ENCODE results near the gene L3MBTL4.
"Not testable (repeated sequence)": the region's sequence is repeated elsewhere in the genome, so short reads cannot be mapped to it uniquely, and the experiment has no call there.

The L3MBTL4 gene

GRCh38 chr18:6194640-6195039, 220.1 kb downstream of the L3MBTL4 start:
- no peak for TF ChIP-seq CTCF (conservative IDR thresholded peaks at IDR 0.05; ENCODE audit: low read depth)
- ChIA-PET CTCF (no interaction called here), POLR2A (ENCODE audit: low non-redundant PET) (no interaction called here)
- no peak for DNase-seq (ENCODE audit: low spot score)
- H3K27ac ChIP-seq: no peak overlapping the region

GRCh38 chr18:6185782-6186181, 228.9 kb downstream of the L3MBTL4 start:
- H3K27ac ChIP-seq; DNase-seq (ENCODE audit: low spot score); POLR2A ChIA-PET (ENCODE audit: low non-redundant PET); CTCF ChIA-PET: not testable (repeated sequence)

DNA sequence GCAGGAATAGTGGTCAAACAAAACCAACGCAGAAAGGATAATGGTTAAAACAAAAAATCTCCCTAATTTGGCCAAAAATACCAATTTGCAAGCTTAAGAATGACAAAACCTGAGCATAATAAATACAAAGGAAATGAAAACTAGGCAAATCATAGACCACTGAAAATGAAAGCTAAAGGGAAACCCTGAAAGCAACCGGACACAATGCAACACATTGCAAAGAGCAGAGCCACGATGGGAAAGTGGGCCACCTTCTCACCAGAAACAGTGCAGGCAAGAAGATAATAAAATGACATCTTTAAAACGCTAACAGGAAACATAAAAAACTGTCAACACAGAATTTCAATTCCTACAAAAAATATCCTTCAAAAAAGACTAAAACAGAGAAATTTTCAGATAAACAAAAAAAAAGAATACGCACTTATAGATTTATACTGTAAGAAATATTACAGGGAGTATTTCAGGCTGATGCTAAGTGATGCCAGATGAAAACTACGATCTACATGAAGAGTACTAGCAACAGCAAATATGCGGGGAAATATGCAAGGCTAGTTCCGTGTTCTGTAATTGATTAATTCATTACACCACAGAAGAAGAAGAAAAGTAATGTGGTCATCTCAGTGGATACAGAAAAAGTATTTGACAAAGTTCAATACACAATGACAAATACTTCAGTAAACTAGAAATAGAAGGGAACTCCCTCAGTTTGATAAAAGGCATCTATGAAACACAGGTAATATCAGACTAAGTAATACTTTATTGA, 239.5 kb downstream of the L3MBTL4 start:
- no peak for DNase-seq (ENCODE audit: low spot score)
- TF ChIP-seq CTCF (conservative IDR thresholded peaks at IDR 0.05; ENCODE audit: low read depth): no peak
- H3K27ac ChIP-seq: no peak overlapping the region
- ChIA-PET POLR2A (ENCODE audit: low non-redundant PET) (no interaction called here), CTCF (no interaction called here)

GRCh38 chr18:6170604-6171003, 244.1 kb downstream of the L3MBTL4 start:
- no peak for TF ChIP-seq CTCF (conservative IDR thresholded peaks at IDR 0.05; ENCODE audit: low read depth)
- CTCF ChIA-PET: no interaction called here
- POLR2A ChIA-PET (ENCODE audit: low non-redundant PET): no interaction called here

DNA sequence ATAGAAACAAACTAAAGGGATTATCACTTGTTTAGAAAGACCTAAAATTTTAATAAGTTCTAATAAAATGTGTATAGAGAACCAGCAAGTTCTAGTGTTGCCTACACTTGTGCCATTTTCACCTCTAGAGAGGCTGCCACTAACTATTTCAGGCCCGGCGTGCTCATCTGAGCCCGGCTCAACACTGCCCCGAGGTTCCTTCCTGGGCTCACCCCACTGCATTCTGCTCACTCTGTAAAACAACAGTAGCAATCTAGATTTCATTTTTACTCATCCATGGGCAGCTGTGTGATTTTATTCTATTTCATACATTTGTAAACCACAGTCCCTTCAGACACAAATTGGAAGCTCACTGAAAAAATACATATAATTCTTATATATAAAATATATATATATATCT, 253.2 kb downstream of the L3MBTL4 start:
- CTCF ChIA-PET: no interaction called here
- H3K27ac ChIP-seq: no peak overlapping the region
- DNase-seq (ENCODE audit: low spot score): no peak
- TF ChIP-seq CTCF (conservative IDR thresholded peaks at IDR 0.05; ENCODE audit: low read depth): no peak
- POLR2A ChIA-PET (ENCODE audit: low non-redundant PET): no interaction called here

More at GRCh38 chr18:6170604-6171003, 244.1 kb downstream of the L3MBTL4 start:
- DNase-seq (ENCODE audit: low spot score): no peak
- H3K27ac ChIP-seq: no peak overlapping the region

- no peak for TF ChIP-seq CTCF (conservative IDR thresholded peaks at IDR 0.05; ENCODE audit: low read depth)
- ChIA-PET CTCF (no interaction called here), POLR2A (ENCODE audit: low non-redundant PET) (no interaction called here)
Measured at GRCh38 chr18:6159426-6159825, 255.3 kb downstream of the L3MBTL4 start.

GRCh38 chr18:6158958-6159357, 255.8 kb downstream of the L3MBTL4 start:
- no peak overlapping the region for H3K27ac ChIP-seq
- ChIA-PET CTCF (no interaction called here), POLR2A (ENCODE audit: low non-redundant PET) (no interaction called here)
- TF ChIP-seq CTCF (conservative IDR thresholded peaks at IDR 0.05; ENCODE audit: low read depth): no peak
- no peak for DNase-seq (ENCODE audit: low spot score)

More at GRCh38 chr18:6159426-6159825, 255.3 kb downstream of the L3MBTL4 start:
- DNase-seq (ENCODE audit: low spot score): no peak
- H3K27ac ChIP-seq: no peak overlapping the region

All from RWPE1 (cell line).